ENCODE results near the gene JARID2. TPM values are rescaled to one million over a fixed set of nuclear protein-coding genes. Genes with fewer than 3 reads are reported as not detected.

JARID2 gene
- polyA plus RNA-seq, 12 donors, result 11.3 to 121 (median 15.7) TPM

DNA sequence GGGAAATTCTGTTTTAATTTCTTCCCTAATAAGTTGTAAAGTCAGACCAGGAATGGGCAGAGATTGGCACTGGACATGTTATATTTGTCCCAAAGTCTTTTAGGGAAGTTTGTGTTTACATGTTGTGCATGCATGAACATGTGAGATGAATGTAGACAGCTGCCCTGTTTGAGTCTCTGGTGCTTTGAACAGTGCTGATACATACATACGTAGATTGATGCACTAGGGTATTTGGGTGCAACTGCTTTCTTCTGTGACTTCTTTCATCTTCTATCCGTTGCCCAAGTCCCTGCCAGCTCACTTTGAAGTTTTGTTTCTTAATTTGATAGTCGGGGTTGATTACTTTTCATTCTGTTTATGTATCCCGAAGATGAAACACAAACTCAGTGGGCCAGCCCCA, 216.4 kb downstream of the JARID2 start:
- DNase-seq, result no peak

GRCh38 chr6:15462717-15463525, 217.1 kb downstream of the JARID2 start:
- no peak for DNase-seq

DNA sequence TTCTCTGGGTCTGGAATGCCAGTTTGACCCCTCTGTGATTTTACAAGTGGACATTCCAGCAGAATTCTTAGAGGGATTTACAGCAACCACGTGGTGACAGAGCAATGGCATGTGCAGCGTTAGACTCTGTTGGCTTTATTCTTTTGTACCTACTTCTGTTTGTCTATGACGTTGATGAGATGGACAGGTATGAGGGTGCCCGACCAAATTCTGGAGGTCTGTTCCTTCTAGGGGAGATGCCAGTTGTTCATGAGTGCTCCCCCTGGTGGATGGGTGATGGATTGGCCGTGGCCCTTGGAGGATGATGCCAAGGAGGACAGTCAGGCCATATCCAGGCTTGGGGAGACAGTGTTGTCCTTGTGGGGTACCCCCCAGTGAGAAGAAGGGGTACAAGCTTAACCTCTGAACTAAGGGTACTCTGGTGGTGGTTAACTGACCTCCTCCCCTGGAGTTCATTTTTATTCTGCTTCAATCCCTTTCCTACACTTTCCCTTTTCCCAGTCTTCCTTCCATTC, 218.4 kb downstream of the JARID2 start:
- no peak for DNase-seq

GRCh38 chr6:15465212-15465611, 219.3 kb downstream of the JARID2 start:
- DNase-seq, result no peak

- no peak for DNase-seq
Observed at GRCh38 chr6:15470746-15471145, 224.9 kb downstream of the JARID2 start.

GRCh38 chr6:15472621-15473020, 226.8 kb downstream of the JARID2 start:
- DNase-seq, result no peak

GRCh38 chr6:15473174-15473573, 227.3 kb downstream of the JARID2 start:
- no peak for DNase-seq

DNA sequence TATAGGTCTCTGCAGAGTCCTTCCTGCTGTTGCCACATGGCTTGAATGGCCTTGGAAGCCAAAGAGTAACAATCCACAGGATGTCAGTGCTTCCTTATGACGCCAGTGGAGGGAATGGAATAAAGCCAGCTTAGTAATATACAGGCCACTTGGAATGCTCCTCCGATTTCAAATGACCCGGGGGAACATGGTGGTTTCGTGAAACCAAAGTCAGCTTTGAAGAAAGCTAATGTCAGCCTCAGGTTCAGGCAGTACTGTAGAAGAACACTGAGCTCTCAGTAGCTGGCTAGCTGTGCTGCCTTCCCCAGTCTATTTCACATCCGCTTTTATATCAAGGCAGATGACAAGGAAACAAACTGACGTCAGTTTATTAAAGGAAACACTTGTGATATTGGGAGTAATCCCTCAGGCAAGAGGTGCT, 227.9 kb downstream of the JARID2 start:
- no peak for DNase-seq

- no peak for DNase-seq
Observed at GRCh38 chr6:15474196-15474595, 228.3 kb downstream of the JARID2 start.

DNA sequence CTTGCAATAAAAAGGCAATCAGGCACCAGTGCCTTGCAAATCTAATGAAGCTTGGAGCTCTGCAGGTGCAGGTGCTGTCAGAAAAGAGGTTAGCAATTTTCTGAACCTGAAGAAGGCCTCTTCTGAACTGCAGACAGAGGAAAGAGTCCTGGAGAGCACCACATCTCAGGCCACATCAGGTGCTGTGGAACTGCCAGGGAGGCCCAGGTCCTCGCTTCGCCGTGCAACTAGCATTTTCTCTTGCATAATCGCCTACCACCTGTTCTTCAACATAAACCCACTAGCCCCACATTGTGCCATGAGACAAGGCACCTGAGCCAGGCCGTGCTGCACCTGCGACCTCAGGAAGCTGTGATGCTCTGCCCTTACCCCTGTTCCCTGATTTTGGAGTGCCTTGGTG, 229.4 kb downstream of the JARID2 start:
- DNase-seq, result no peak

GRCh38 chr6:15475872-15476271, 230.0 kb downstream of the JARID2 start:
- DNase-seq, result no peak

- DNase-seq, result no peak
Observed at GRCh38 chr6:15476631-15477380, 230.9 kb downstream of the JARID2 start.

GRCh38 chr6:15477746-15478145, 231.9 kb downstream of the JARID2 start:
- no peak for DNase-seq

DNA sequence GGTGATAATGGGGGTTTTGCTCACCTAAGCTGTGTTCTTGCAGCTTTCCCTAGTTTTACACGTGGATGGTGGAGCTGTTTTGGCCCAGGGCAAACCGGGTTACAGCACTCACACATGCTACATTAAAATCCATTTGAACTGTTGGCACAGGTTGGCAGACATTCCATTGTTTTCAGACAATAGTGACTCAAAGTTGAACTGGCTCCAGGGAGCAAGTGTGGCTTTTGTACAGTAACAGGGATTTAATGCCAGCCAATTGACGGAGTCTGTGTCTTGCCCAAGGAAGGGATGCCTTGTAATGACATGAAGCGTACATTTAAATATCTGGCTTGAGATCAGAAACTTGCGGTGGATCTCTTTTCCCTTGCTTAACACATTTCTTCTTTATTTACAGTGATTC, 233.9 kb downstream of the JARID2 start:
- no peak for DNase-seq

- DNase-seq, result no peak
Observed at GRCh38 chr6:15480525-15480924, 234.7 kb downstream of the JARID2 start.

- no peak for DNase-seq
Observed at GRCh38 chr6:15481390-15482291, 235.8 kb downstream of the JARID2 start.

GRCh38 chr6:15483060-15483459, 237.2 kb downstream of the JARID2 start:
- no peak for DNase-seq

DNA sequence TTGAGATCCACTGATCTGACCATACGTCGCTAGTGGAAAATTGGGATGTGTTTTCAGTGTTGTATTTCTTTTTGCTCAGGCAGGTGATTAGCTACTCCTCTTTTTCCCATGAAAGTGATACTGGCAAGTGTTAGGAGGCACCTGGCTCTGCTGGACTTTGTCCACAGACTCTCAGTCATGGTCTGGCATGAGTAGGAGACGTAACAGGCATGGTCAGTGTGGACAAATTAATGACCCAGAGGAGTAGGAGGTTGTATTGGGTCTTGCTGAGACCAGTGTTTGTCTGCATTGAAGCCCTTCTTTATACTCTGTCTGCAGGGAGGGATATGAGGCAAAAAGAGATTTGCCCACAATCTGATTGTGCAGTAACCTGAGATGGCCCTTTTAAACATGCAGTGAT, 238.3 kb downstream of the JARID2 start:
- DNase-seq, result no peak

- no peak for DNase-seq
Observed at GRCh38 chr6:15484821-15485220, 239.0 kb downstream of the JARID2 start.

- no peak for DNase-seq
Observed at GRCh38 chr6:15485936-15486335, 240.1 kb downstream of the JARID2 start.

DNA sequence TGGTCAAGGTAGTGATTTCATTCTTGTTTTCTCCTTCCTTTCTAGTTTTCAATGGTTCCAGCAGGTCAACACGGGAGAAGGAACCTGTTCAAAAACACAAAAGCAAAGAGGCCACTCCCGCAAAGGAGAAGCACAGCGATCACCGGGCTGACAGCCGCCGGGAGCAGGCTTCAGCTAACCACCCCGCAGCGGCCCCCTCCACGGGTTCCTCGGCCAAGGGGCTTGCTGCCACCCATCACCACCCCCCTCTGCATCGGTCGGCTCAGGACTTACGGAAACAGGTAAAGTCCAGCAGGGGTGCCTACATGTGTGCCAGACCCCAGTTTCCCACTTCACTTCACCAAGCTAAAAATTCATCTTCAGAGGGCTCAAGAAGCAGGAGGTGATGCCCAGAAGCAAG, 241.4 kb downstream of the JARID2 start:
- DNase-seq, result no peak

Measured in muscle of arm (tissue), 12 donors.